HL-60/S4 treated with phorbol 12-myristate 13-acetate at 8.2 ng/mL for 4 days and 3 days (cell line): Measurements from ENCODE around the gene DNAH11.
"Not testable (repeated sequence)": the region's sequence is repeated elsewhere in the genome, so short reads cannot be mapped to it uniquely, and the experiment has no call there.

Experiments used
- in situ Hi-C: fragments of 300-500 bp; cut with MboI; formaldehyde crosslinking; loops from 2 replicates; pipeline ENCODE4 v1.15.0; 2022; ENCODE audit warnings: low sequenced_read_pairs

Gene DNAH11

DNA sequence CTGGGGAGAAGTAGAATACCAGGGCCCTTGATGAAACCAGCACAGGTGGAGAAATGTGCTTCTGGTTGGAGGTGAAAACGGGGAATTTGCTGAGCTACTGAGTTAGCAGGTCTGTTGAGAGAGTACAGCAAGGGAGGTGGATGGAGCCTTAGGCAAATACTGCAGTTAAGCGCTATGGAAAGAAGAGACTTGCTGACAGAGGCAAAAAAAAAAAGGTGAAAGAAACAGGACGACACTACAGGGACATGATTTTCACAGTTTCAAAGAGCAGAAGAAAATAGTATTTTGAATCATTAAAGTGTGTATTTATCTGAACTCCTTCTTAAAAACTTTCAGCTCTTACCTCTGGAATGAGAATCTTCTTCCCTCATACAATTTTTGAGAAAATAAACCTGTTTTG lies 159.5 kb downstream of the DNAH11 start:
- in situ Hi-C loops = no loop called here

DNA sequence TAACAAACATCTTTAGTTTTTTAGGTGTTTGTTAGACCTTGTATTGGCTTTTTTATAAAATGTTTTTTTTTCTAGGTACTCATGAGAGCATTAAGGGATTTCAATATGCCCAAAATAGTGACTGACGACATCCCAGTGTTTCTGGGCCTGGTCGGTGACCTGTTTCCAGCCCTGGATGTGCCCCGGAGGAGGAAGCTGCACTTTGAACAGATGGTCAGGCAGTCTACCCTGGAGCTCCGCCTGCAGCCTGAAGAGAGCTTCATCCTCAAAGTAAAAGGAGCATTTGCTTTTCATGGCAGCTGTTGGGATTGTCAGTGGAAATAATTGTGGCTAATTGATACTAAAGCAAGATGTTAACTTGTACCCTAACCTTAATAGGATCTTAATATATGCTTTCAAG lies 161.5 kb downstream of the DNAH11 start:
- in situ Hi-C loops = no loop called here

DNA sequence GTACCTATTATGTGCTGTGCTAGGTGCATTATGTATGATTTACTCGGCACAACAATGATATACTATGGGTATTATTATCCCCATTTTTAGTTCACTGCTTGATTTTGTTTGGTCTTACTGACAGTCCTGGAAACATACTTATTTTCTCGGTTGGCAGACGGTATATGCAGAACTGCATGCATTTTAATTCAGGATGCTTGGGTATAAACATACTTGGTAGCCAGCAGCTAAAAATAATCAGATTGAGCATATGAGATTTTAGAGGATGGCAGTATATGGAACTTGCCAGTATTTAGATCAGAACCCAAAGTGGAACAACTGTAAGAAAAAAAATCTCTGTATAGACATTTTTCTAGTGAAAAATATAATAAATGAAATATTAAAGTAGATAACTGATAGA lies 163.3 kb downstream of the DNAH11 start:
- in situ Hi-C loops = no loop called here

DNA sequence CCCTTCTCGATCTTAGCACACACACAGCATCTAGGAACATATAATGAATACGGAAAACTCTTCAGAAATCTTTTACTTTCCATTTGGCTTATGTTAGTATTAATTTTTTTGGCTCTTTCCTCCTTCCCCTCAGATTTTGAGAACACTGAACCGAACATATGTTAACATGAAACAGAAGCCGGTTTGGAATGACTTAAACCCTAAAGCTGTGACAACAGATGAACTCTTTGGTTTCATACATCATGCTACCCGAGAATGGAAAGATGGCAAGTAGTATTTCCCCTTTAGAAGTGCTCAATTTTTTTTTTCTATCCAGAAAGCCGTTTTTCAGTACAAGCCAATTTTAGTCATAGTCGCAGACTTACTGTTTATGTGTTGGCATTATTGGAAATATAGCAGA lies 164.7 kb downstream of the DNAH11 start:
- in situ Hi-C loops = no loop called here

DNA sequence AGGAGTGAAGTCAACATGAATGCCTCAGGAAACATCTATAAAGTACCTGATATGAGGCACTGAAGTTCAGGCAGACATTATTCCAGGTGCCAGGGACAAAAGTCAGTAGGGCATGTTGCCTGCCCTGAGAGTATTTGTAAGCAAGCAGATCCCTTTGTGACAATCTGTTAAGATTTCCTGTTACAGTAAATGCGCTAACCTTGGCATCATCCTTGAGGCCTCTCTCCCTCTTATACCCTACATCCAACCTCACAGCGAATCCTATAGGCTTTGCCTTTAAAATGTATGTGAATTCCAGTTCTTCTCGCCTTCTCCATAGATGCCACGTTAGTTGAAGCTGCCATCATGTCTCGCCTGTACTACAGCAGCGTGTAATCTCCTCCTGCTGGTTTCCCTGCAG lies 165.3 kb downstream of the DNAH11 start:
- in situ Hi-C loops = no loop called here

DNA sequence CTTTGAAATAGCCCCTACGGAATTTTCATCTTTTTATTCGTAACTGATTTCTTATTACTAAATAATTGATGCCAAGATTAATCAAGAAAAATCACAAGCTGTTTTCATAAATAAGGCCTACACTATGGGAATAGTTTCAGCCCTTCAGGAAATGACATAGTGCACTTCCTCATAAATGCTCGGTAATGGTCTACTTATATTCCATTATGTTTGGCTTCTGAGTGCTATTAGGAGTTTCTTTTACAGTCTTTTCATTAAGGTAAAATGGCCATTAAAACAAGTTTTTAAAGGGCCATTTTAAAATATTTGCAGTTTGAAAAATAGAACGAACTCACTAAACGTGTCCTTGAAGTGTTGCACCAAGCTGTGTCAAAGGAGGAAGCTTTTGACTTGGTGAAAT lies 174.5 kb downstream of the DNAH11 start:
- in situ Hi-C loops = no loop called here

DNA sequence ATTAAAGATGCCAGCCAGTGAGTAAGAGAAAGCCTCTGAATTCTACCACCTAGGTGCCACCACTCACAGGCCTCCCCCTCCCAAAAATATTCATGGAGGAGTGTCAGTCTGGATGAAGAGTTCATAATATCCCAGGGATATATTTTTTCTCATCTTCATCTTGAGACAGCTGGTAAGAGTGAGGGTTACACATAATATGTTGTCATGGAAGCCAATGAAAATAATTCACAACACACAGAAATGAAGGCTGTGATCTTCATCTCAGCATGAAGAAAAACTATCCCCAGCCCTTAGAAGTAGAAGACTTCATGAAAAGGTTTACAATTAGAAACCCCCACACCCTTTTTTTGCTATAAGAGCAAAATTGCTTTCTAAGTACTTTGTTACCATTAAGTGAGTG lies 175.6 kb downstream of the DNAH11 start:
- in situ Hi-C loops = no loop called here

DNA sequence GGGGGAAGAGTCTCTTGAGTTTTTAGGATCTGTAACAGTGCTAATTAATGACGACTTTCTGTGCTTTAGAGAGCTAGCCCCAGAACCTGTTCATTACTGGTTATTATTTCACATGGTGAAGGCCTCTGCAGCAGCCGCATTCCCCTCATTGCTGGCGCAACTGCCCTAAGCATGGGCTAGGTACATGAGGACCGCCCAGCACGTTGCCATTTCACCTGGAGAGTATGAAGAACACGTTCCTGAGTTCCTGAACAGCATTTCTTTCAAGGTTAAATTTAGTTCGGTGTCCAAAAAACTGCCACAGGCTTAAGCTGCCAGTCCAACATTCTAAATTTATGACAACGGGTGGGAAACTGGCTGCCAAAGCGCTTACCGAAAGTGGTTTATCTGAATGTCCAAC lies 177.0 kb downstream of the DNAH11 start:
- in situ Hi-C loops = no loop called here

DNA sequence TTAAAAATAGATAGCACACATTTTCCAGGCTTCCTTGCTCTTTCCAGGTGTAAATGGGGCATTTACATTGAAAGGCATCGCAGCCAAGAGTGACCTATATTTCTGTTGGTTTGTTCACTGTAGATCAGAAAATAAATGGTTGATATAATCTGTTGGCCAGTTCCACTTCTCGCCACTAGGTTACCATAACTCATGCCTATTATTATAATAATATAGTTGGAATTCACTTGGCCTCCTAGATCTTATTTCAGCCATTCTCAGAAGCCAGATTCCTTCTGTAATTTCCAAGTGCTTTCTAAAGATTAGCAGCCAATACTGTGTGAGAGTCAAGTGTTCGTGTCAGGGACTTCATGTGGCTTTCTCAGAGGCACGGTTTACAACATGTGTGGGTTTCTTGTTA lies 179.5 kb downstream of the DNAH11 start:
- in situ Hi-C loops = no loop called here

DNA sequence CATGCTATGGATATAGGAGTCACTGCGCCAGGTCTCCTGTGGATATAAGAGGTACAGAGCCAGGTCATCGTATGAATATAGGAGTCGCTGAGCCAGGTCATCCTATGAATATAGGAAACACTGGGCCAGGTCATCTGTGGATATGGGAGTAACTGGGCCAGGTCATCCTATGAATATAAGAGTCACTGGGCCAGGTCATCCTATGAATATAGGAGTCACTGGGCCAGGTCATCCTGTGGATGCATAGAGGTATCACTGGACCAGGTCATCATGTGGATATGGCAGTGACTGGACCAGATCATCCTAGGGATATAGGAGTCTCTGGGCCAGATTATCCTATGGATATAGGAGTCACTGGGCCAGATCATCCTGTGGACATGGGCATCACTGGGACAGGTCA lies 181.7 kb downstream of the DNAH11 start:
- in situ Hi-C loops = no loop called here

DNA sequence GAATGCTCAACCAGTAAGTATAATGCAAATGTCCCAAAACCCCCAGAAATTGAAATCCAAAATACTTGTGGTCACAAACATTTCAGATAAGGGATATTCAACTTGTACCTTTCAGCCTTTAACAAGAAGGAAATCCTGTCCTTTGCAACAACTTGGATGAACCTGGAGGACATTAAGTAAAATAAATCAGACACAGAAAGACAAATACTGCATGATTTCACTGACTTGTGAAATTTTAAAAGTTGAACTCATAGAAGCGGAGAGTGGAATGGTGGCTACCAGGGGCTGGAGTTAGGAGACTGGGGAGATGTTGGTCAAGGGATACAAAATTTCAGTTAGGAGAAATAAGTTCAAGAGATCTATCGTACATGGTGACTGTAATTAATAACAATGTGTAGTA lies 187.6 kb downstream of the DNAH11 start:
- in situ Hi-C loops = no loop called here

DNA sequence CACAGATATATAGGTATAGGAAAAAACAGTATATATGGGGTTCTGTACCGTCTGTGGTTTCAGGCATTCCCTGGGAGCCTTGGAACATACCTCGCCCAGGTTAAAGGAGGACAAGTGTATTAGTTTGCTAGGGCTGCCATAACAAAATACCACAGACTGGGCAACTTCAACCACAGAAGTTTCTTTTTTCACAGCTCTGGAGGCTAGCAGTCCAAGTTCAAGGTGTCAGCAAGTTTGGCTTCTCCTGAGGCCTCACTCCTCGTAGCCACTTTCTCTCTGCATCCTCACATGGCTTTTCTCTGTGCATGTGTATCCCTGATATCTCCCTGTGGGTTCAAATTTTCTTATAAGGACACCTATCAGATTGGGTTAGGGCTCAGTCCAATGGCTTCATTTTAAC lies 189.1 kb downstream of the DNAH11 start:
- in situ Hi-C loops = no loop called here

DNA sequence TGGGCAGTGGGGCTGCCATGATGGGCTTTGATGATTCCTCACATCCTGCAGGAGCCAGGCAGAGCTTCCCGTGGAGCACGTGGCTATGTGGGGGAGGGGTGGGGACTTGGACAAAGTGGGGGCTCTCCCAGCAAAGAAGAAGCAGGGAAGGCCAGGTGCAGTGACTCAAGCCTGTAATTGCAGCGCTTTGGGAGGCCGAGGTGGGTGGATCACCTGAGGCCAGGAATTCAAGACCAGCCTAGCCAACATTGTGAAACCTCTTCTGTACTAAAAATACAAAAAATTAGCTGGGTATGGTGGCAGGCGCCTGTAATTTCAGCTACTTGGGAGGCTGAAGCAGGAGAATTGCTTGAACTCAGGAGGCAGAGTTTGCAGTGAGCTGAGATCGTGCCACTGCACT lies 190.1 kb downstream of the DNAH11 start:
- in situ Hi-C loops = not testable (repeated sequence)

DNA sequence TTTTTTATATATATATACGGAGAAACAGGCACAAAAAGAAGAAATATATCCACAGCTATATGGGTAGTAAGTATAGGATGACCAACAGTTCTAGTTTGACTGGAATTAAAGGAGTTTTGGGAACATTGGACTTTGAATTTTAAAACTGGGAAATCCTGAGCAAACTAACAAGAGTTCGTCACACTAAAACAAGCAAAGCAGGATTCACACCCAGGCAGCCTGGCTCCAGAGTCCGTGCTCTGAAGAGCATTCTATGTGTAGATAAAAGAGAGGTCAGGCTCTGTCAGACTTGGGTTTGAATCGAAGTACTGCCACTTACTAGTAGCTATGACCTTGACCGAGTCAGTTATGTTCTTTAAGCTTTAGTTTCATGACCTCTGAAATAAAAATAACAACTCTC lies 191.0 kb downstream of the DNAH11 start:
- in situ Hi-C loops = no loop called here

DNA sequence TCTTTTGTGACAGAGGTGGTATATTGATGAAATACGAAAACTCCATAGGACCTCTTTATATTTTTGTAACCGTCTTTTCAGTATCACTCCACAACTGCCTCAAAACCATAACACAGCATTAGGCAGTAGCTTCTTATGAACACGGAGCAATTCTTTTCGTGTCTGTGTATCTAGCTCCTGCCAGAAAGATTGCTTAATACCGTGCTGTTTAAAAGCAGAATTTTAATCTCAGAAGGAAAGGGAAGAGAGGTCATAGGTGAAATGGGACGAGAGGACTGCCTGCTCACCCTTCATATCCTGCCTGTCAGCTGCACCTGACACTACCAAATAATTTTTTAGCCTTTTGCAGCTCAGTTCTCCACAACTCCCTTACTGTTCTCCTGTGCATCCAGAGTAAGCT lies 200.7 kb downstream of the DNAH11 start:
- in situ Hi-C loops = no loop called here

DNA sequence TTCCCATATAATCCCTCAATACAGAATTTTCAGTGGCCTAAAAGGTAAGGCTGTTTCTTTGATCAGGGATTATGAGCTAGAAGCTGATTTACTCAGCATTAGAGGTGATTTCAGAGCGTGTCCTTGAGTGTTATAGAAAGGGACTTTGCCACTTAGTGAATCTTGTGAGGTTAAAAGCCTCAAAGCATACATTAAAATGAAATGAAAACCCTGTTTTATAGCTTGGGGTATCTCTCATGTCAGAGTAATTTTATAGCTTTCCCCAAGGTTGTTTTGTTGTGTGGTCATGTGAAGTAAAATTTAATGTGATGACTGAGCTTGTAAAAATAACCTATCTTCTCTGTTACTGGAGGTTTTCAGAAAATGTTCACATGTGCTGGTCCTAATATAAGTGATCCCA lies 204.1 kb downstream of the DNAH11 start:
- in situ Hi-C loops = no loop called here

DNA sequence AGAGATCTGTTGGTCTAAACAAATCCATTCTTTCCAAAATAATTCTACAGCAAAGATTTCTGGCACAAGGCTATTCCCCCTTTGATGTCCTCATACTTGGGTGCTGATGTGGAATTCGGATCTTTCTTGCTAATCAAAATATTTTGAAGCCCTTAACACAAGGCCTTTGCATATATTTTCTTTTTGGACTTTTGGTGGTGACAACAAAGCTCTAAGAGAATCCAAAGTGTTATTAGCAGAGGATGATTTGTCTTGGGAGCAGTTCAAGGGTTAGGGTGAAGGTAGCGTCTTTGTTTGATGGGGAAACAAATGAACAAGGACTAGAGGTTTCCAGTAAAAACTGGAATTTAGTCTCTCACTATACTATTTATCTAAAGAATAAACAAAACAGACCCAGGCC lies 205.0 kb downstream of the DNAH11 start:
- in situ Hi-C loops = no loop called here

DNA sequence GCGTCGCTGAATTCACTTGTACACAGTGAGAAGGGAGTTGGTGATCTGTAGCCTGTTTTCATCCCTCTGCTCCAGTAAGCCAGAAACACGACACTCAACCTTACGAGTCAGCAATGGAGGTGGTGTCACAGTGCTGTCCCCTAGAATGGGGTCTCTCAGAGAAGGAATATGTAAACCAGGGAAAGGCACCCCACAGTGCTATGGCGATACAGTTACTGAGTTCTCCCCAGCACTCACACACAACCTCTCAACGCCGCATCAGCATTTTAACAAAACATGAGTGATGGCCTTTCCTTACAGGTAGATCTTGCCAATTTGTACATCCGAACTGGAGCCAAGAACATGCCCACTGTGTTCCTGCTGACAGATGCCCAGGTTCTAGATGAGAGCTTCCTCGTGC lies 206.5 kb downstream of the DNAH11 start:
- in situ Hi-C loops = no loop called here

DNA sequence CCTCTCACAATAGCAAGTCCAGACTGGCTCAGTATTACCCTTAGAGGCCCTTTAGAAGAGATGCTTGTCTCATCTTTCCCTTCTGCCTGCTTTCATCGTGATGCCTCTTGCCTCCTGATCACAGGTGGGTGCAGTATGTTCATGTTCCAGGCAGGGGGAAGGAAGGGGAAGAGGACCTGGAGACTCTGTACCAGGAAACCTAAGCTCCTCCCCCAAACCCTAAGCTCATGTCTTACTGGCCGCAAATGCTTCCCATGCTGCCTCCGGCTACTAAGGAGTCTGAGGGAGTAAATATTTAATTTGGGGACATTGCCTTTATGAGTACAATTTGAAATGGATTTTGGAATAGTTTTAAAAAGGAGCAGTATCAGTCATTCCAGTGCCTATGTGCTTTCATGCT lies 210.2 kb downstream of the DNAH11 start:
- in situ Hi-C loops = no loop called here

DNA sequence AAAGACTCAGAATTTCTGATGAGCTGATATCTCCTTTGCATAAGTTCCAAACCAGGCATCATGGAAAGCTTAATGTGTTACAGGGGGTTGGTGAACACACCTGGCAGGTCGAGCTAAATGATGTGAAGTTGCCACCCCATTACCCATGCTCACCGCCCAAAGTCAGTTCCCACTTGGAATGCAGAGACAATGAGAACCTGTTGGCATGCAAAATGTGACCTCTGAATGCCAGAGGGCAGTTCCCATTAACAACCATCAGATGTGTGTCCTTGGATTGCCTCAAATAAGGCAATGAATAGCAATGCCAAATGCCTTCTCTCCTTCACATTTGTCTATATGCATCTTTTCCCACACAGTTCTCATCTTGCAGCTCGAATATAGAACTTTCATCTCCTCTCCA lies 212.1 kb downstream of the DNAH11 start:
- in situ Hi-C loops = no loop called here

DNA sequence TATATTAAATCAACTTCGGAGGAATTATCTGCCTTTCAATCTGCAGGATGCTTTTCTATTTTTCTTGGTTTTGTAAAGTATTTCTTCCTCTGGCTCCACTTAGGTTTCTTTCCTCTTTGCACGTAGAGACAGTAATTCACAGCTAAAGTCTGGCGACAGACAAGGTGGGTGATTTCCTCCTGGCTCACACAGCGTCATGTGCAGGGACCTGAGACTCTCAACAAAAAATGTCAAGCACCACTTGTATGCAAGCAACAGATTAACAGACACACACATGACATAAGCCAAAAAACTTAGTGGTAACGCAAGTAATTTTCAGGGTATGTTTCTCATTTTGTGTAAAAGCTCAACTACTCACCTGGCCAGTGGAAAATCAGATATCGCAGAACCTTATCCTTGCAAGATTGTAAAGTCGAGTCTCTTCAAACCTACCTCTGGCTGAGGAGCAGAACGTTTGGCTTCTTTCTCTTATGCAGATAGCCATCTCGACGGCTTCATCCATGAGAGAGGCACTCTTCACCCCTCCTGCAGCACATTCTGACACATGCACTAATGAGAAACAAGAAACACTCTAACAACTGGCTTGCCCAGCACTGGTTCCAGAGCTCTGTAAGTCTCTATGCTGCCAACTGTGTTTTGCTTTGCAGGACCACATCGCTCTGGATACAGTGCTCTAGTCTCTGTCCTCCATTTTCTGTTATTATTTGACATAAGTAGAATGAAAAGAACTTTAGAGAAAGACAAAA lies 214.9 kb downstream of the DNAH11 start:
- in situ Hi-C loops = no loop called here

DNA sequence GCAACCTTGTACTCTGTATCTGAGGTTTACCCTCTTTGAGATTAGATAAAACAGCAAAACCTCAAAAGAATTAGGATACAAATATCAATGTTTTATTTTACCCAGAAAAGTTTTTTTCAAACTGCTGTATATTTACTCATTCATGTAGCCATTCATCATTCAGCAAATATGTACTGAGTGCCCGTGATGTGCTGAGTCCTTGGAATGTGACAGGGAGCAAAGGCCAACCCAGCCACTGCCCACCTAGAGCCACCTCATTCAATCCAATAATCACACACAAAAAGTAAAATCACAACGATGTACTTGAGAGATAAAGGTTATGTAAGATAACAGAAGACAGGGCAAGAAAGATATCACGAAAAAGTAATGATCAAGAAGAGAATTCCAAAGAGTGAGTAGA lies 215.4 kb downstream of the DNAH11 start:
- in situ Hi-C loops = no loop called here

DNA sequence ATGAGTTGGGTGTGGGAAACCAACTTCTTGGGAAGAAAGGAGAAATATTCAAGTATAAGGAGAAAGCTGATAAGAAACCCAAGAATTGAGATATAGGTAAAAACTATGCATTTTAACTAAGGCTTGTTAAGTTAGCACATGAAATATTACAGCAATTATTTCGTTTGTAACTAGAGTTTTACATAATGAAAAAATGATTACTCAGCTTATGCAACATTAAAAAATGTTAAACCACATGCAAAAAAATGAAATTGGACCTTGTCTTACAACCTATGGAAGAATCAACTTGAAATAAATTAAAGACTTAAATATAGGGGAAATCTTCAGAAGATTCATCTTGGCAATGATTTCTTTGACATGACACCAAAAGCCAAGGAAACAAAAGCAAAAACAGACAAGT lies 219.6 kb downstream of the DNAH11 start:
- in situ Hi-C loops = no loop called here
